Stomach (tissue), 9 donors: ENCODE measurements around the gene WNK2. TPM values are rescaled to one million over a fixed set of nuclear protein-coding genes. Genes with fewer than 3 reads are reported as not detected.
A peak's percentile ranks its signal among the peaks of the same experiment; 100 is the strongest.

ENCODE experiments used
- DNase-seq, 2 donors: peaks; one replicate each; pipeline versions ENCODE4 v3.0.0 to v3.0.0-alpha.2; 2013 to 2019
- H3K27ac ChIP-seq, 5 donors: fragments of 200-600 bp in 4 of 5; sonication (generic) in 4 of 5; one replicate each; pipeline ENCODE4 v1.5.1; 2013 to 2019; ENCODE audit warnings: mild to moderate bottlenecking in 1 of 5, moderate library complexity in 1 of 5
- H3K27me3 ChIP-seq, 3 donors: fragments of 200-600 bp; sonication (generic); one replicate each; pipeline ENCODE4 v1.5.1; 2017 to 2019; ENCODE audit warnings: mixed run types in 1 of 3
- H3K36me3 ChIP-seq, 4 donors: fragments of 200-600 bp; sonication (generic); 1 replicate in 3 of 4; 2 replicates in 1 of 4; pipeline ENCODE4 v1.5.1; 2016 to 2019
- H3K4me1 ChIP-seq, 4 donors: fragments of 200-600 bp; sonication (generic); one replicate each; pipeline ENCODE4 v1.5.1; 2016 to 2019
- H3K4me3 ChIP-seq, 4 donors: fragments of 200-600 bp; sonication (generic) in 3 of 4; one replicate each; pipeline ENCODE4 v1.5.1; 2016 to 2019; ENCODE audit warnings: mild to moderate bottlenecking in 1 of 4
- H3K9me3 ChIP-seq, 4 donors: fragments of 200-600 bp; sonication (generic); one replicate each; pipeline ENCODE4 v1.5.1; 2016 to 2019
- CTCF ChIP-seq, 7 experiments: fragments of 450-650 bp in 4 of 7; fragments of 200-600 bp in 3 of 7; sonication (generic) in 3 of 7; IDR thresholded peaks; one replicate each; pipeline ENCODE4 v1.5.1; 2016 to 2019; ENCODE audit warnings: antibody characterized with exemption in 7 of 7, control low read depth in 2 of 7, mild to moderate bottlenecking in 1 of 7
- EP300 ChIP-seq: sonication (generic); formaldehyde crosslinking; IDR thresholded peaks from one replicate; pipeline ENCODE4 v1.6.1; 2017; ENCODE audit warnings: antibody characterized with exemption
- POLR2A ChIP-seq, 4 donors: fragments of 450-650 bp; IDR thresholded peaks; one replicate each; pipeline ENCODE4 v1.6.1; 2016; ENCODE audit warnings: antibody characterized with exemption in 4 of 4, control low read depth in 2 of 4, mild to moderate bottlenecking in 1 of 4, moderate library complexity in 1 of 4
- POLR2AphosphoS5 ChIP-seq, 3 donors: sonication (generic); formaldehyde crosslinking; IDR thresholded peaks; one replicate each; pipeline ENCODE4 v1.6.1; 2016; ENCODE audit warnings: antibody characterized with exemption in 3 of 3
- whole genome bisulfite sequencing, 5 donors: extraction: QIAGEN DNeasy Blood & Tissue Kit in 3 of 5; methylation state at CpG; one replicate each; pipeline versions ENCODE4 v1.1.5 to v1.1.7; 2013 to 2018; 5-methylcytosine and 5-hydroxymethylcytosine counted together
- intact Hi-C: fragments of 100-400 bp; cut with DNase I; formaldehyde crosslinking; loops from one replicate; pipeline ENCODE4 v1.15.1; 2023; ENCODE audit warnings: low total_unique reads
- polyA plus RNA-seq, 3 donors: library from polyadenylated mRNA; stranded (reverse); fragments of 200-250 nt; gene quantifications; one replicate each; pipeline ENCODE4 v1.2.3, GENCODE V29; 2013
- total RNA-seq, 5 donors: library from RNA; depleted of rRNA; stranded (reverse); fragments of >200 nt; gene quantifications; one replicate each; pipeline versions ENCODE4 v1.1.0 to v1.2.3, GENCODE V29; 2014 to 2016
- donor health status: healthy with polysubstance abuse.
- donor health status: Bipolar disorder and iron deficiency.
- donor health status: healthy.

WNK2 gene
- total and polyA plus RNA-seq, 8 donors, result 1.2 to 700 (median 15.9) TPM

GRCh38 chr9:93196096-93197055 lies 12.4 kb downstream of the WNK2 start:
- H3K4me3 ChIP-seq, result no peak overlapping the region
- DNase-seq, result no peak
- 81 to 93% (median 90%) methylated on average over 8 to 9 of the region's 9 CpGs for WGBS, 5 donors
- H3K27me3 ChIP-seq, result no peaks in the 10 kb centered on the region
- H3K9me3 ChIP-seq, result no peaks in the 10 kb centered on the region
- no peak overlapping the region for H3K27ac ChIP-seq
- H3K4me1 ChIP-seq, result peaks cover 21 to 66% (median 40%) of the 10 kb centered on the region in 4 donors
- TF ChIP-seq POLR2A (IDR thresholded peaks at IDR 0.05) (no peak), POLR2AphosphoS5 (IDR thresholded peaks at IDR 0.05) (no peak), CTCF (IDR thresholded peaks at IDR 0.05) (no peak), EP300 (no peak)
- no peaks in the 10 kb centered on the region for H3K36me3 ChIP-seq
- intact Hi-C loops, result no loop called here

- Histone ChIP-seq H3K36me3 (no peaks in the 10 kb centered on the region), H3K9me3 (no peaks in the 10 kb centered on the region), H3K4me3 (no peak overlapping the region), H3K27me3 (no peaks in the 10 kb centered on the region), H3K4me1 (peaks cover 34 to 74% (median 48%) of the 10 kb centered on the region in 4 donors), H3K27ac (peak overlapping the region in 1 of 5 donors; percentile 46)
- DNase-seq, result peak in 1 of 2 donors; percentile 64
- WGBS, 5 donors, result 57 to 72% (median 67%) methylated on average over 7 to 9 of the region's 9 CpGs
- TF ChIP-seq POLR2A (IDR thresholded peaks at IDR 0.05) (no peak), CTCF (IDR thresholded peaks at IDR 0.05) (no peak), EP300 (no peak), POLR2AphosphoS5 (IDR thresholded peaks at IDR 0.05) (no peak)
- intact Hi-C loops, result no loop called here
These were observed 13.7 kb downstream of the WNK2 start for GRCh38 chr9:93197670-93198069.

DNA sequence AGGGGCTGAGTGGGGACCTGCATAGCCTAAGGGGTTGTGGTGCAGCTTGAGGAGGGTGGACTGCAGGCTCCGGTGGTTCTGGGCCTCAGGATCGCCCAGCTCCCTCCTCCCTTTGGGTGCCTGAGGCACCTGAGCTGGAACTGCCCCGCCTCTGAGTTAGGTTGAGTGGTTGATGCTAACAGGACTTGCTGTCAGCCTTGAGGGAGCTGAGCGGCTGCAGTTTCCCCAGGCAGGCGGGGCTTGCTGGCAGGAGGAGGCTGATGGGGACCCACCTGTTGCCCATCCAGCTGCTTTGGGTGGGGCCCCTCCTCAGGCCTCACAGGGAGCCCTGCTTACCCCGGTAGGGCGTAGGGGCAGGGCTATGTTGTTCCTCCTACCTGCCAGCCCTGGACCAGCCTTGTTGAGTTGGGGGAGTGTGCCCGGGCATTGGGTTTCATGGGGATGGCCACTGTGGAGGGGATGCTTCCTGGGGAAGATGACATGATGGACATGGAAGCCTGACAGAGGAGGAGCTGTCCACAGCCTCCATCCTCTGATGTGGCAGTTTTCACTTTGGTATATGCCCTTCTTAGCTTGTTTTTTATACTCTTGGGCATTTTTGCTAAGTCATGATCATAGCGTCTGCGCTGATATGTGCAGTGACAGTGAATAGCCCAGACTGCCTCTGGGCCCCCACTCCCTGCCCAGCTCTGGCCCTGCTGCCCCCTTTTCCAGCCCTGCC lies 14.3 kb downstream of the WNK2 start:
- TF ChIP-seq CTCF (IDR thresholded peaks at IDR 0.05), result no peak
- no peak for TF ChIP-seq POLR2AphosphoS5 (IDR thresholded peaks at IDR 0.05)
- TF ChIP-seq EP300, result no peak
- no peak for TF ChIP-seq POLR2A (IDR thresholded peaks at IDR 0.05)
- no peaks in the 10 kb centered on the region for H3K9me3 ChIP-seq
- H3K4me1 ChIP-seq, result peaks cover 32 to 74% (median 47%) of the 10 kb centered on the region in 4 donors
- H3K27me3 ChIP-seq, result no peaks in the 10 kb centered on the region
- H3K27ac ChIP-seq, result peak overlapping the region in 1 of 5 donors; percentile 46
- H3K36me3 ChIP-seq, result no peaks in the 10 kb centered on the region
- 67 to 84% (median 70%) methylated on average over 5 to 10 of the region's 10 CpGs for WGBS, 5 donors
- peak in 1 of 2 donors; percentile 47 for DNase-seq
- no peak overlapping the region for H3K4me3 ChIP-seq
- intact Hi-C loops, result no loop called here

- WGBS, 5 donors, result 88 to 92% (median 89%) methylated on average over 10 to 16 of the region's 16 CpGs
- intact Hi-C loops, result no loop called here
- Histone ChIP-seq H3K9me3 (no peaks in the 10 kb centered on the region), H3K27ac (peak overlapping the region in 1 of 5 donors; percentile 46), H3K36me3 (no peaks in the 10 kb centered on the region), H3K4me3 (no peak overlapping the region), H3K27me3 (no peaks in the 10 kb centered on the region), H3K4me1 (peaks cover 27 to 74% (median 45%) of the 10 kb centered on the region in 4 donors)
- no peak for TF ChIP-seq POLR2A (IDR thresholded peaks at IDR 0.05)
- no peak for TF ChIP-seq CTCF (IDR thresholded peaks at IDR 0.05)
- no peak for TF ChIP-seq EP300
- TF ChIP-seq POLR2AphosphoS5 (IDR thresholded peaks at IDR 0.05), result no peak
- DNase-seq, result no peak
These were observed 15.1 kb downstream of the WNK2 start for GRCh38 chr9:93198838-93199625.
